Right cardiac atrium (tissue), 5 donors: ENCODE measurements around the gene JAZF1. TPM values are rescaled to one million over a fixed set of nuclear protein-coding genes. Genes with fewer than 3 reads are reported as not detected.

ENCODE experiments used
- ATAC-seq, 2 donors: fragments of 200-7000 bp; cut with Tn5 transposase; one replicate each; pipeline versions ENCODE4 v1.8.0 to v1.9.1; 2020; ENCODE audit warnings: moderate library complexity in 2 of 2, mild to moderate bottlenecking in 1 of 2
- DNase-seq, 3 donors: peaks; one replicate each; pipeline ENCODE4 v3.0.0-alpha.2; 2020
- H3K27ac ChIP-seq: one replicate; pipeline ENCODE4 v1.5.1; 2013; ENCODE audit warnings: mild to moderate bottlenecking, low read length, control low read depth, moderate library complexity
- H3K27me3 ChIP-seq: one replicate; pipeline ENCODE4 v1.6.1; 2013; ENCODE audit not compliant: control insufficient read depth, insufficient read depth
- H3K4me1 ChIP-seq: one replicate; pipeline ENCODE4 v1.6.1; 2013; ENCODE audit warnings: low read length; ENCODE audit not compliant: control insufficient read depth, insufficient read depth
- H3K4me3 ChIP-seq: one replicate; pipeline ENCODE4 v1.5.1; 2013; ENCODE audit warnings: low read length, control low read depth
- H3K9me3 ChIP-seq: one replicate; pipeline ENCODE4 v1.6.1; 2013; ENCODE audit warnings: low read length; ENCODE audit not compliant: control insufficient read depth
- WGBS: extraction: QIAGEN DNeasy Blood & Tissue Kit; methylation state at CpG from one replicate; pipeline ENCODE4 v1.1.7; 2013; 5-methylcytosine and 5-hydroxymethylcytosine counted together
- intact Hi-C, 4 donors: fragments of 100-400 bp; cut with DNase I; formaldehyde crosslinking; loops; one replicate each; pipeline versions ENCODE4 v1.11.0 to v1.14.0; 2022 to 2023
- polyA plus RNA-seq: library from polyadenylated mRNA; stranded (reverse); fragments of 200-250 nt; gene quantifications from one replicate; pipeline ENCODE4 v1.2.3, GENCODE V29; 2013
- total RNA-seq, 4 donors: library from RNA; stranded (reverse); fragmentation: NEBNext Ultra II Directional; extraction: Animal tissue kit (Norgen Biotek cat#: 25700); gene quantifications; one replicate each; pipeline ENCODE4 v1.2.1, GENCODE V29; 2021
- donor health status: healthy with polysubstance abuse.
- donor health status: DM: no; HTN: yes; CAD: no.
- donor health status: DM: no; HTN: no; CAD: no.
- donor health status: DM: no; HTN: yes; CAD: no; lungs with severe emphysema.
- donor health status: DM: yes; HTN: yes; CAD: no.

Gene JAZF1
- total and polyA plus RNA-seq, 5 donors: 12.9 to 27.4 (median 23.9) TPM

- H3K4me1 ChIP-seq: peaks cover 10% of the 10 kb centered on the region
- no peak overlapping the region for H3K4me3 ChIP-seq
- no peak overlapping the region for H3K27ac ChIP-seq
- no peaks in the 10 kb centered on the region for H3K9me3 ChIP-seq
- ATAC-seq: peak; percentile 59 to 91
- H3K27me3 ChIP-seq: no peaks in the 10 kb centered on the region
- 67% methylated on average over 6 of the region's 6 CpGs for WGBS
- intact Hi-C loops: no loop called here
- no peak for DNase-seq
Observed at GRCh38 chr7:28037220-28038010, 143.2 kb downstream of the JAZF1 start.

- WGBS: 77% methylated on average over 3 of the region's 3 CpGs
- H3K4me1 ChIP-seq: peaks cover 7% of the 10 kb centered on the region
- H3K9me3 ChIP-seq: no peaks in the 10 kb centered on the region
- no peaks in the 10 kb centered on the region for H3K27me3 ChIP-seq
- peak overlapping the region; percentile 59 for H3K27ac ChIP-seq
- ATAC-seq (peak; percentile 11 to 20), DNase-seq (no peak)
- intact Hi-C loops: no loop called here
- H3K4me3 ChIP-seq: no peak overlapping the region
Observed at GRCh38 chr7:28036696-28037095, 143.9 kb downstream of the JAZF1 start.

- ATAC-seq: no peak
- WGBS: 97% methylated on average over 4 of the region's 4 CpGs
- Histone ChIP-seq H3K4me1 (peaks cover 7% of the 10 kb centered on the region), H3K27me3 (no peaks in the 10 kb centered on the region), H3K27ac (no peak overlapping the region), H3K4me3 (no peak overlapping the region), H3K9me3 (no peaks in the 10 kb centered on the region)
- DNase-seq: no peak
- intact Hi-C loops: no loop called here
Observed at GRCh38 chr7:28033386-28033785, 147.2 kb downstream of the JAZF1 start.

- Histone ChIP-seq H3K4me3 (no peak overlapping the region), H3K4me1 (peaks cover 7% of the 10 kb centered on the region), H3K27ac (no peak overlapping the region), H3K9me3 (no peaks in the 10 kb centered on the region), H3K27me3 (no peaks in the 10 kb centered on the region)
- no peak for ATAC-seq
- no peak for DNase-seq
- intact Hi-C loops: no loop called here
- 87% methylated on average over 9 of the region's 9 CpGs for WGBS
Observed at GRCh38 chr7:28032738-28033380, 147.7 kb downstream of the JAZF1 start.

- 89% methylated on average over 5 of the region's 5 CpGs for WGBS
- Histone ChIP-seq H3K27me3 (no peaks in the 10 kb centered on the region), H3K4me1 (peaks cover 4% of the 10 kb centered on the region), H3K9me3 (no peaks in the 10 kb centered on the region), H3K27ac (no peak overlapping the region), H3K4me3 (no peak overlapping the region)
- ATAC-seq (no peak), DNase-seq (no peak)
- intact Hi-C loops: no loop called here
Observed at GRCh38 chr7:28029051-28029450, 151.5 kb downstream of the JAZF1 start.

- ATAC-seq (no peak), DNase-seq (no peak)
- Histone ChIP-seq H3K9me3 (no peaks in the 10 kb centered on the region), H3K27me3 (no peaks in the 10 kb centered on the region), H3K4me1 (peaks cover 4% of the 10 kb centered on the region), H3K27ac (no peak overlapping the region), H3K4me3 (no peak overlapping the region)
- 97% methylated on average over 3 of the region's 3 CpGs for WGBS
- intact Hi-C loops: no loop called here
Observed at GRCh38 chr7:28028471-28028870, 152.1 kb downstream of the JAZF1 start.

- Histone ChIP-seq H3K4me3 (no peak overlapping the region), H3K4me1 (peaks cover 4% of the 10 kb centered on the region), H3K9me3 (no peaks in the 10 kb centered on the region), H3K27me3 (no peaks in the 10 kb centered on the region), H3K27ac (no peak overlapping the region)
- DNase-seq (no peak), ATAC-seq (no peak)
- intact Hi-C loops: no loop called here
- 76% methylated on average over 2 of the region's 2 CpGs for WGBS
Observed at GRCh38 chr7:28026237-28026636, 154.4 kb downstream of the JAZF1 start.

GRCh38 chr7:28024786-28025334 lies 155.7 kb downstream of the JAZF1 start:
- intact Hi-C loops: loop anchor here in 1 of 4 donors (5.0 kb wide), 1 partner anchor 828 kb away; no protein-coding TSS in a partner anchor
- Histone ChIP-seq H3K27ac (no peak overlapping the region), H3K4me3 (no peak overlapping the region), H3K4me1 (peaks cover 4% of the 10 kb centered on the region), H3K27me3 (no peaks in the 10 kb centered on the region), H3K9me3 (no peaks in the 10 kb centered on the region)
- 76% methylated on average over 2 of the region's 2 CpGs for WGBS
- DNase-seq (no peak), ATAC-seq (peak; percentile 8 to 9)

GRCh38 chr7:28020302-28020940 lies 160.2 kb downstream of the JAZF1 start:
- peak; percentile 55 to 84 (median 77) for DNase-seq
- 15% methylated on average over 12 of the region's 12 CpGs for WGBS
- no peak overlapping the region for H3K4me3 ChIP-seq
- intact Hi-C loops: loop anchor here in 1 of 4 donors (5.0 kb wide), 1 partner anchor 823 kb away; no protein-coding TSS in a partner anchor
- H3K9me3 ChIP-seq: no peaks in the 10 kb centered on the region
- no peaks in the 10 kb centered on the region for H3K27me3 ChIP-seq
- no peak overlapping the region for H3K27ac ChIP-seq
- peak; percentile 73 to 83 for ATAC-seq
- H3K4me1 ChIP-seq: peaks cover 9% of the 10 kb centered on the region

GRCh38 chr7:28018856-28019465 lies 161.6 kb downstream of the JAZF1 start:
- no peak overlapping the region for H3K4me3 ChIP-seq
- 94% methylated on average over 8 of the region's 8 CpGs for WGBS
- ATAC-seq (no peak), DNase-seq (no peak)
- peaks cover 8% of the 10 kb centered on the region for H3K4me1 ChIP-seq
- no peaks in the 10 kb centered on the region for H3K9me3 ChIP-seq
- intact Hi-C loops: loop anchor here in 1 of 4 donors (10.0 kb wide), 1 partner anchor 814 kb away; the partner anchor contains the start of gene HOXA13
- no peak overlapping the region for H3K27ac ChIP-seq
- no peaks in the 10 kb centered on the region for H3K27me3 ChIP-seq
